Neural progenitor cell (in vitro differentiated cells): ENCODE results near the gene GABRG3. TPM values are rescaled to one million over a fixed set of nuclear protein-coding genes. Genes with fewer than 3 reads are reported as not detected.

Experiments used
- DNase-seq: peaks from one replicate; pipeline ENCODE4 v3.0.0-alpha.2; 2016; ENCODE audit warnings: low spot score
- H2AFZ ChIP-seq: fragments of 200-600 bp; sonication (generic); replicated peaks from 2 replicates; pipeline ENCODE4 v1.6.1; 2016; ENCODE audit warnings: antibody characterized with exemption
- H3F3A ChIP-seq: fragments of 200-600 bp; sonication (generic); 2 replicates; pipeline ENCODE4 v1.6.1; 2016; ENCODE audit warnings: antibody characterized with exemption, low read depth
- H3K27ac ChIP-seq: fragments of 200-600 bp; sonication (generic); 2 replicates; pipeline ENCODE4 v1.5.1; 2016; ENCODE audit warnings: mild to moderate bottlenecking
- H3K27me3 ChIP-seq: fragments of 200-600 bp; sonication (generic); 2 replicates; pipeline ENCODE4 v1.6.1; 2016; ENCODE audit warnings: mild to moderate bottlenecking, moderate library complexity
- H3K36me3 ChIP-seq: fragments of 200-600 bp; sonication (generic); 2 replicates; pipeline ENCODE4 v1.5.1; 2016
- H3K4me1 ChIP-seq: fragments of 200-600 bp; sonication (generic); 2 replicates; pipeline ENCODE4 v1.6.1; 2016; ENCODE audit warnings: mixed run types
- H3K4me2 ChIP-seq: fragments of 200-600 bp; sonication (generic); 2 replicates; pipeline ENCODE4 v1.6.1; 2016
- H3K4me3 ChIP-seq: fragments of 200-600 bp; sonication (generic); 2 replicates; pipeline ENCODE4 v1.5.1; 2016
- H3K79me2 ChIP-seq: fragments of 200-600 bp; sonication (generic); 2 replicates; pipeline ENCODE4 v1.6.1; 2016; ENCODE audit warnings: low read depth
- H3K9ac ChIP-seq: fragments of 200-600 bp; sonication (generic); 2 replicates; pipeline ENCODE4 v1.6.1; 2016
- H3K9me3 ChIP-seq: fragments of 200-600 bp; sonication (generic); 2 replicates; pipeline ENCODE4 v1.5.1; 2016; ENCODE audit warnings: low read depth
- H4K20me1 ChIP-seq: fragments of 200-600 bp; sonication (generic); 2 replicates; pipeline ENCODE4 v1.6.1; 2016; ENCODE audit warnings: low read depth
- H3K27ac Mint-ChIP-seq: 3 replicates; pipeline ENCODE4 v1.8.0; 2021; ENCODE audit warnings: mixed read lengths
- H3K27me3 Mint-ChIP-seq: 2 replicates; pipeline ENCODE4 v1.8.0; 2022; ENCODE audit warnings: low read depth, mild to moderate bottlenecking, inconsistent platforms, moderate library complexity, mixed read lengths; ENCODE audit not compliant: insufficient read depth
- H3K36me3 Mint-ChIP-seq: 3 replicates; pipeline ENCODE4 v1.8.0; 2021; ENCODE audit warnings: mixed read lengths
- H3K4me1 Mint-ChIP-seq: 3 replicates; pipeline ENCODE4 v1.8.0; 2021; ENCODE audit warnings: mixed read lengths
- H3K4me3 Mint-ChIP-seq: 3 replicates; pipeline ENCODE4 v1.8.0; 2021; ENCODE audit warnings: mild to moderate bottlenecking, moderate library complexity, mixed read lengths
- H3K9me3 Mint-ChIP-seq: 3 replicates; pipeline ENCODE4 v1.8.0; 2020; ENCODE audit warnings: mixed read lengths
- EZH2 ChIP-seq: fragments of 200-600 bp; sonication (generic); IDR thresholded peaks from 2 replicates; pipeline ENCODE4 v1.6.1; 2017; ENCODE audit warnings: antibody characterized with exemption, mild to moderate bottlenecking, moderate library complexity
- EZH2phosphoT487 ChIP-seq: fragments of 200-600 bp; sonication (generic); IDR thresholded peaks from 2 replicates; pipeline ENCODE4 v1.6.1; 2017; ENCODE audit warnings: antibody characterized with exemption
- total RNA-seq: library from RNA; depleted of rRNA; stranded (reverse); fragments of >200 nt; gene quantifications from 2 replicates; pipeline ENCODE4 v1.2.3, GENCODE V29; 2015; ENCODE audit warnings: low replicate concordance
- TF ChIP-seq, protein P1 (sequence below): fragments of 200-600 bp; sonication (generic); IDR thresholded peaks from 2 replicates; pipeline ENCODE4 v1.5.1; 2017; ENCODE audit warnings: antibody characterized with exemption, mild to moderate bottlenecking

GABRG3 gene
- total RNA-seq, 1 donor from 2014 or later, result 3.4 TPM

- H3K9me3 Mint-ChIP-seq, result no peaks in the 10 kb centered on the region
- no peak for TF ChIP-seq EZH2phosphoT487
- no peak for TF ChIP-seq EZH2
- TF ChIP-seq, protein P1, sequence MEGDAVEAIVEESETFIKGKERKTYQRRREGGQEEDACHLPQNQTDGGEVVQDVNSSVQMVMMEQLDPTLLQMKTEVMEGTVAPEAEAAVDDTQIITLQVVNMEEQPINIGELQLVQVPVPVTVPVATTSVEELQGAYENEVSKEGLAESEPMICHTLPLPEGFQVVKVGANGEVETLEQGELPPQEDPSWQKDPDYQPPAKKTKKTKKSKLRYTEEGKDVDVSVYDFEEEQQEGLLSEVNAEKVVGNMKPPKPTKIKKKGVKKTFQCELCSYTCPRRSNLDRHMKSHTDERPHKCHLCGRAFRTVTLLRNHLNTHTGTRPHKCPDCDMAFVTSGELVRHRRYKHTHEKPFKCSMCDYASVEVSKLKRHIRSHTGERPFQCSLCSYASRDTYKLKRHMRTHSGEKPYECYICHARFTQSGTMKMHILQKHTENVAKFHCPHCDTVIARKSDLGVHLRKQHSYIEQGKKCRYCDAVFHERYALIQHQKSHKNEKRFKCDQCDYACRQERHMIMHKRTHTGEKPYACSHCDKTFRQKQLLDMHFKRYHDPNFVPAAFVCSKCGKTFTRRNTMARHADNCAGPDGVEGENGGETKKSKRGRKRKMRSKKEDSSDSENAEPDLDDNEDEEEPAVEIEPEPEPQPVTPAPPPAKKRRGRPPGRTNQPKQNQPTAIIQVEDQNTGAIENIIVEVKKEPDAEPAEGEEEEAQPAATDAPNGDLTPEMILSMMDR, result no peak
- H3K27me3 Mint-ChIP-seq, result peaks cover 2% of the 10 kb centered on the region
- Histone ChIP-seq H3K4me3 (no peak overlapping the region), H3K27me3 (no peaks in the 10 kb centered on the region), H3K4me1 (no peaks in the 10 kb centered on the region), H2AFZ (no peak overlapping the region), H4K20me1 (no peaks in the 10 kb centered on the region), H3K4me2 (no peak overlapping the region), H3K9ac (no peak overlapping the region), H3K9me3 (no peaks in the 10 kb centered on the region), H3K79me2 (no peaks in the 10 kb centered on the region), H3K27ac (no peak overlapping the region), H3F3A (no peaks in the 10 kb centered on the region), H3K36me3 (no peaks in the 10 kb centered on the region)
- no peaks in the 10 kb centered on the region for H3K4me1 Mint-ChIP-seq
- DNase-seq, result no peak
- H3K36me3 Mint-ChIP-seq, result no peaks in the 10 kb centered on the region
- no peak overlapping the region for H3K4me3 Mint-ChIP-seq
- H3K27ac Mint-ChIP-seq, result no peak overlapping the region
Observed at GRCh38 chr15:27135151-27135550, 164.2 kb downstream of the GABRG3 start.

DNA sequence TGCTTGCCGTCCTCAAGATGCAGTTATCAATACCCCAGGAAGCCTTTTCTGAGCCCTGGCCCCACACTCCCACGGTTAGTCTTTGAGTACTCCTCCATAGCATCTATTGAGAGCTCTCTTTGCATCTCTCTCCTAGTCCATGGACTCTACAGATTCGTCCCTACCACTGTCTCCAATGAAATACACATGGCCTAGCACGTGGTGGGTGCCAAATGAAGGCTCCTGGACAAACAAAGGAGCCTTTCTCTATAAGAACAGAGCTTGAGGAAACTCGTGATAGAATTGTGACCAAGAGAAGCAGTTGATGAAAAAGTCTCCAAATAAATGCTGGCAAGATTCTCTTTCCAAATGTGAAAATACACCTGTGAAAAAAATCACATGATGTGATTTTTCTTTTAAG is 166.1 kb downstream of the GABRG3 start:
- H3K27ac ChIP-seq, result no peak overlapping the region
- H2AFZ ChIP-seq, result no peak overlapping the region
- H3K4me2 ChIP-seq, result no peak overlapping the region
- no peak for DNase-seq
- Mint-ChIP-seq H3K9me3 (no peaks in the 10 kb centered on the region), H3K27me3 (peaks cover 2% of the 10 kb centered on the region), H3K4me1 (no peaks in the 10 kb centered on the region), H3K4me3 (no peak overlapping the region), H3K27ac (peak overlapping the region; percentile 17), H3K36me3 (no peaks in the 10 kb centered on the region)
- no peaks in the 10 kb centered on the region for H3K4me1 ChIP-seq
- H3K4me3 ChIP-seq, result no peak overlapping the region
- H3K79me2 ChIP-seq, result no peaks in the 10 kb centered on the region
- no peaks in the 10 kb centered on the region for H3K36me3 ChIP-seq
- no peak overlapping the region for H3K9ac ChIP-seq
- TF ChIP-seq, protein P1, result no peak
- TF ChIP-seq EZH2, result no peak
- no peak for TF ChIP-seq EZH2phosphoT487
- no peaks in the 10 kb centered on the region for H3F3A ChIP-seq
- no peaks in the 10 kb centered on the region for H3K9me3 ChIP-seq
- H4K20me1 ChIP-seq, result no peaks in the 10 kb centered on the region
- no peaks in the 10 kb centered on the region for H3K27me3 ChIP-seq

- Histone ChIP-seq H3K4me3 (no peak overlapping the region), H3K27ac (no peak overlapping the region), H3K9me3 (no peaks in the 10 kb centered on the region), H3K27me3 (no peaks in the 10 kb centered on the region), H3K4me2 (no peak overlapping the region), H3F3A (no peaks in the 10 kb centered on the region), H3K36me3 (no peaks in the 10 kb centered on the region), H4K20me1 (no peaks in the 10 kb centered on the region), H3K4me1 (peaks cover 6% of the 10 kb centered on the region), H2AFZ (no peak overlapping the region), H3K9ac (no peak overlapping the region), H3K79me2 (no peaks in the 10 kb centered on the region)
- Mint-ChIP-seq H3K27me3 (no peaks in the 10 kb centered on the region), H3K36me3 (no peaks in the 10 kb centered on the region), H3K4me3 (no peak overlapping the region), H3K27ac (no peak overlapping the region), H3K4me1 (peaks cover 11% of the 10 kb centered on the region), H3K9me3 (peaks cover 4% of the 10 kb centered on the region)
- no peak for TF ChIP-seq EZH2
- no peak for TF ChIP-seq EZH2phosphoT487
- TF ChIP-seq, protein P1, result no peak
- DNase-seq, result no peak
Observed at GRCh38 chr15:27165590-27165989, 194.6 kb downstream of the GABRG3 start.
